GM19397 (cell line): ENCODE results near the gene PMVK.

Experiments used
- ATAC-seq: cut with Tn5 transposase; IDR thresholded peaks from one replicate; pipeline ENCODE4 v1.9.1; 2021; ENCODE audit warnings: mild to moderate bottlenecking, moderate library complexity; ENCODE audit not compliant: unreplicated experiment

PMVK gene

DNA sequence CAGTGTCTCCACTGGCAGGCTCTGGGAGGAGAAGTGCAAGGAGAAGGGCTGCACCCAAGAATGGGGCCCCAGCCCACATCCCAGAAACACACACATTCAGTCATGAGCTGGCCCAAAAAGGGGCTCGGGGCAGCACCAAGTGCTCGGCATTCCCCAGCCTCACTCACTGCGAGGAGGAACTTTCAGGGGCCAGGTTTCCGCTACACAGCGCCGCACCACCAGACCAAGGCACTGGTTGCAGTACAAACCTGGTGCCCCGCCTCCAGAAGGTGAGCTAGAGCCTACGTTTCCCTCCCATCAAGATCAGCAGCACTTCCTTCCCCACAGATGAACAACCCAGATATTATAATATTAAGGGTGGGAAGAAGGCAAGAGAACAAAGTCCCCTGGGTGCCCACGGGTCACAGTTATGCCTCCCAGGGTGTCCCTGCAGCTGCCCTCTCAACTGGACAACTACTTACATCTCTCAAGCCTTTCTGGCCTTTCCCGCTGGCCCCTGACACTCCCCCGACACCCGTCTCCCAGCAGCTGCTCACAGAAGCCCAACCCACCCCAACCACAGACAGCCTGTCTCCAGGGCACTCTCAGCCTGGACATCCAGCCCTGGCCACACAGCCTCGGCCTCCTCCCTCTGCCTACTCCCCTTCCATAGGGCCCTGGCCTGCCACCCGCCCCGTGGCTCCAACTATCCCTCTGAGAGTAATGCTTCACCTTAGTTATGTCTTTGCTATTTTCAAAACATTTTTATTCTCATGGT, 15.6 kb upstream of the PMVK start:
- no peak for ATAC-seq

DNA sequence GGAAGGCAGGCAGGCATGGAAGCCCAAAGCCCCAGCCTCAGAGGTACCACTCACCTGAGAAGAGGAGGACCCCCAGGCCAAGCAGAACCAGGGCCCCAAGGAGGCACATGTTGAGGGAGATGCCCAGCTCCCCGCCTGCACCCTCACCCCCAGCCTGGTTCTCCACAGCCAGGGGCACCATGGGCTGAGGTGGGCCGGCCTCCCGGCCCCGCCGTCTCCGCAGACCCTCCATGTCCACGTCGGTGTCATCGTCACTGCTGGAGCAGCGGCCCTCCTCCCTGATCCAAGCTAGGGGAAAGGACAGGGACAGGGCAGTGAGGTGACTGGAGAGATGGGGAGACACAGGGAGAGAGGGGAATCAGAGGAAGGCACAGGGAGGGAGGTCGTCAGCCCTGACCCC, 11.6 kb upstream of the PMVK start:
- ATAC-seq, result no peak

DNA sequence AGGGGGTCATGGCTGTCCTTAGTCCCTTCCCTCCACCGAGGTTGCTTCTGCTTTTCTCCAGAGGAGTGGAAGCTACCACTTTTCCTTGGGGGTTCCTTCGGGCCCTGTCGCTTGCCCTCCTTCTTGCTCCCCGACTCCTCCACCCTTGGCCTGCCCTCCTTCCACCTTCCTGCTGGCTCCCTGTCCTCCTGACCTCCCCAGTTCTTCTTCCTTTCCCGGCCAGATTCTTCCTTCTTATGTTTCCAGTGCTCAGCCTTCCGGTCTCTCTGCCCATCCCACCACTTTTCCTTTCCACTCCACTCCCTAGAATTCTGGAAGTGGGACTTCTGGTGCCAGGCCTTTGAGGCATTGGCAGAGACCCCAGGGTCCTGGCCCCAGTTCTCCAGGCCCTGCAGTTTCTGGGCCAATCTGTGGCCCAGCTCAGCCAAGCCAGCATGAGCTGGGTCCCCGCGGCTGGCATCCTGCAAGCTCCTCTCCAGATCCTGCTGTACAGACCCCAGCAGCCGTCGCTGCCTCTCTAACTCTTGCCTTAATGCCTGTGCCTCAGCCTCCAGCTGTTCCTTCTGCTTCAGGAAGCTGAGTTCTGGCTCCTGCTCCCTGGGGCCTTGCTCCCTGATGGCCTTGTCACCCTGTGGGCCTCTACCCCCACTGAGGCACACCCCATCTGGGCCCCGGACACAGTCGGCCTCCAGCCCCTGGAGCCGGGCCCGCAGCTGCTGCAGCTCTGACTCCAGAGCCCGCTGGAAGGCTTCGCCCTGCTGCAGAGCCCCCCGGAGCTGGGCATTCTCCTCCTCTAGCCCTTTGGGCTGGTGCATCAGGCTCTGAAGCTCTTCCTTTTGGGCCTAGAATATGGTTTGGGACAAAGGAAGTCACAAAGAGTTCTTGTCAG, 9.7 kb upstream of the PMVK start:
- ATAC-seq, result no peak

DNA sequence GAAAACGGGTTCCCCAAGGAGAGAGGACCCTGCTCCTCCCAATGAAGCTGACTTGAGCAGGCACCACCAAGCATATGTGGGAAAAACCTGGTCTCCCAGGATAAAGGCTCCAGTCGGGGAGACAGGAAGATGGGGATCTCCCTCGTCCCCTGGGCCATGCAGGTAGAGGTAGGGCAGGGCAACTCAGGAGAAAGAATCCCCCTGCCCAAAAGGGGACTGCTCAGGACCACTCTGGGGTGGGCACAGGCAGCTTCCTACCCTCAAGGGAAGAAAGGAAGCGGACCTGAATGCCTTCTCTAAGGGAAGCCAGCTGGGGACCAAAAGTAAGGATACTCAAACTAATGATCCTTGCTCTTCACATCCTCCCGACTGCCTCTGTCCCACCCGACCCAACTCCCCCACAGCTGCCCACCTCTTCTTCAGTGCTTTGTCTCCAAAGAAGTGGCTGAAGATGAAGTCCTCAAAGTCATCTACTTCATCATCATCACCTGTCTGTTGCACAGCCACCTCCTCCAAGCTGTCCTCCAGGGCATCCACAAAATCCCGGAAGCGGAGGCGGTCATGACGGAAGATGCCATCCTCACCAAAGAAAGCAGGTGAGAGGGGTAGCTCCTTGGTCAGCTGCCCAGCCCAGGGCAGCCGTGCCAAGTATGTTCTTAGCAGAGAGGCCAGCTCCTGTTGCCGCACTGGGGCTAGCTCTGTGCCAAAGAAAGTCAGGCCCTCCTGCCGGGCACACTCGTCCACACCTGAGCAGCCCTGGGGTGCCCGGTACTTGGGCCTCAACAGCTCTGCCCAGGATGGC, 8.8 kb upstream of the PMVK start:
- no peak for ATAC-seq

DNA sequence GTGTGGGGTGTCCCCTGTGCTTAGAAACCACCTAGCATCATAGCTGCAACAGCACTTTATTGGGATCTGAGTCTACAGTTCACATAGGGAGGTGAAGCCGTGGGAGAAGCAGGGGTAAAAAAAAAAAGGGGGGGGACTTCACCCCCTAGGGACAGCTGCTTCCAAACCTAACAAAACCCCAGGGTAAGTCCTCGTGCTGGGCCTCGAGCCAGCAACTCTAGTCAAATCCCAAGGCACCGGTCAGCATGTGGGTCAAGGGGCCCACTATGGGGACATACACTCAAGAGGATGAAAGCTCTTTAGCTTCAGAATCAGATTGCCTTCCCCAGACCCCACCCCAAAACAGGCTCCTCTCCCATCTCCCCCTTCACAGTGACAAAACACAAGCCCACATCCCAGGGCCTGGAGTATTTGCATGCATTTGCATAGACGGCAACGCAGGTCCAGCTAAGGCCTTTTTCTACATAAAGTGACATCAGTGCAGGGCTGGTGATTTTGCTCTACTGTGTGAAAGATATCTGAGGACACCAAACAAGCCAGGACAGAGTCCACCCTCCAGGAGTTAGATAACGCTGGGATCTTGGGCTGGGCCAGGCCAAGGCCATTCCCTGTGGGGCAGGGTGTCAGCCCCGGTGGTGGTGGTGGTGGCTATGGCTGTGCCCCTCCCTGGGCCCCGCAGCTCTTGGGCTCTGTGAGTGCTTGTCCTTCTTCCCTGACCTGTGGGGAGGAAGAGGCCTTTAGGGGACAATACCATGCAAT, 8.1 kb upstream of the PMVK start:
- no peak for ATAC-seq

DNA sequence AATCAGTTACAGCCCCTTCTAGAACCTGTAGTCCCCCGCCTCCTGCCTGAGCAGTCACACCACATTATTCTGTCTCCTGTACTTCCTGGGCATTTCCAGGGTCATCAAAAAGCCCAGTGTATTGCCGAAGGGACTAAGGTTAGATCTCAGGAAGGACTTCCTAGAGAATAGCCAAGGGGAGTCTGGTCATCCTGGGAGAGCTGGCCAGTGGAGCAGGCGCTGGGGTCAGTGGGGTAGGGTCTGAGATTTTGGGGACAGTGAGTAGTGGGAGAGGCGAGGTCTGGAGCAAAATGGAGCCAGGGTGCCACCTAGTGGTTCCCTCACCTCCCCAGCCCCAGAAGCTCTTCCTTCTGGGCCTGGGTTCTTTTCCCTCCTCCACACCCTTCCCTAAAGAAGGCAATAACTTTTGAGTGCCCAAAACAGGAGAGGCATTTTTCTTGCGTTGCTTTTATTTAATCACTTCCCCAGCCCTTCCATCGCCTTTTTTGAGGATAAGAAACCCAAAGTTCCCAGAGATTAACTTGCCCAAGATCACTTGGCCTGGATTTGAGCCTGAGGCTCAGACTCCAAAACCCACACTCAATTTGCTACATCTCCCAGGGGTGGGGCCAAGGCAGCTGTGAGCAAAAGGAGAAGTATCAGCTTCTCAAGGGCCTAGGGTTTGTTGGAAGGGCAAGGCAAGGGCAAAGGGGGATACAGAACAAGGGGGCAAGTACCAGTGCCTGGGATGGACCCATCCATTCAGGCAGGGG, 7.3 kb upstream of the PMVK start:
- ATAC-seq, result no peak

DNA sequence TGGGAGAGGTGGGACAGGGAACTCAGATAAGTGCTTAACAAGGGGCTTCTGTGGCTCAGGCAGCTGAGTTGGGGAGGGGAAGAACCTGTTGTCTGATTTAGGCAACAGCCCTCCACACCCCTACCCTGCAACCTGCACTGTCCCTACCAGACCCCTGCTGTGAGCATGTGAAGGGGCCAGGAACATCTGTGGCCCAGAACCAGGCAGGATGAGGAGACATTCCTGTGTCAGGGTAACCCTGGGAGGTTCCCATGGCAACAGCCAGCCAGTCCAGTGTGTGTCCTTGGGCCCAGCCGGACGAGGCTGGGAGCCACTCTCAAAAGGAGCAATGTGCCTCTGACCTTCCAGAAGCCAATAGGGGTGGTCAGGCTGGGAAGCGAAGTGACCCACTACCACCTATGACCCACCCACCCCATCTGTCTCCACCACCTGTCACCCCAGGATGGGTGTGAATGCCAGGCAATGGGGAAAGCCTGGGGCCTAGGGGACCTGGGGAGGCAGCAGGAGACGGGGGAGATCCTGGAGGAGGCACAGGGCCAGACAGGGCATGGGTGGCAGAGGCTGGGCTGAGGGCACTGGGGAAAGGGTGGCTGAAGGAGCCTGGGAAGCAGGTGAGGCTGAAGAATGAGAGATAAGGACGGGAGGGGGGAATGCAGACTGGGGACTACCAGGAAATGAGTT, 5.0 kb upstream of the PMVK start:
- ATAC-seq, result no peak

DNA sequence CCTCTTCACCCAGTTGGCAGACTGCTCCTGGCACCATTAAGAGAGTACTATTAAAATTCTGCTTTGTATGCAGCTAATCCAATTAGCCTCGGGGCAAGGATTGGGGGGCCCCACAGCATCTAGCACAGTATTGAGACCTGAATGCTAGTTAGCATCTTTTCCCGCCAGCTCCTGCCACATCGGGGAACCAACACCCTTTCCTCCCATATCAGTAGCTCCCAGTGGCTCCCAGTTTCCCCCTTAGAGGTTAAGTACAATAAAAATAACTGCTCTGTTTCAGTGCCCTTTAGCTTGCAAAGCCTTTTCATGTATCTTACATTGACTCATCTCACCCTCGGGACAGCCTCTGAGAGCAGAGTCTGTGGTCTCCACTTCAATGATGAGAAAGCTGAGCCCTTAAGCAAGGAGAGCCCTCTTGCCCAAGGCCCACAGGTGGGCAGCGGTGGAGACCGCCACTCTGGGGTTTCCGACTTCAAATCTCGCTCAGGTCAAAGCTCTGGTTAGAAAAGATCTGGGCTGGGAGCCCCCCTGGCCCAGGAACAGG, 4.2 kb upstream of the PMVK start:
- ATAC-seq, result no peak

DNA sequence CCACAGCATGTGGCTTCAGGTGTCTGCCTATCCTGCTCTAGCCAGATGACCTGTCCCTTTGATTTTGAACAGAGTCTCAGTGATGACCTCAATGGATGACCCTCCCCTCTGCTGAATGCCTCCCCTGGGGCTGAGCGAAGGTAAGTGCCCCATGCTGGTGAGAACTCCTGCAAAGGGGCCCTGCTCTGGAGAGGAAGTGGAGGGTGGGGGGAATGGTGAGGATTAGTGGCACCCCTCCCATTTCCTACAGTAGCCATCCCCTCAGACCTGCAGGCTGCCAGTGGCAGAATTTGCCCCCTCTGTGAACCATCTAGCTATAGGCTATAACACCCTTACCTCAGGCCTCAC, 3.7 kb upstream of the PMVK start:
- no peak for ATAC-seq

DNA sequence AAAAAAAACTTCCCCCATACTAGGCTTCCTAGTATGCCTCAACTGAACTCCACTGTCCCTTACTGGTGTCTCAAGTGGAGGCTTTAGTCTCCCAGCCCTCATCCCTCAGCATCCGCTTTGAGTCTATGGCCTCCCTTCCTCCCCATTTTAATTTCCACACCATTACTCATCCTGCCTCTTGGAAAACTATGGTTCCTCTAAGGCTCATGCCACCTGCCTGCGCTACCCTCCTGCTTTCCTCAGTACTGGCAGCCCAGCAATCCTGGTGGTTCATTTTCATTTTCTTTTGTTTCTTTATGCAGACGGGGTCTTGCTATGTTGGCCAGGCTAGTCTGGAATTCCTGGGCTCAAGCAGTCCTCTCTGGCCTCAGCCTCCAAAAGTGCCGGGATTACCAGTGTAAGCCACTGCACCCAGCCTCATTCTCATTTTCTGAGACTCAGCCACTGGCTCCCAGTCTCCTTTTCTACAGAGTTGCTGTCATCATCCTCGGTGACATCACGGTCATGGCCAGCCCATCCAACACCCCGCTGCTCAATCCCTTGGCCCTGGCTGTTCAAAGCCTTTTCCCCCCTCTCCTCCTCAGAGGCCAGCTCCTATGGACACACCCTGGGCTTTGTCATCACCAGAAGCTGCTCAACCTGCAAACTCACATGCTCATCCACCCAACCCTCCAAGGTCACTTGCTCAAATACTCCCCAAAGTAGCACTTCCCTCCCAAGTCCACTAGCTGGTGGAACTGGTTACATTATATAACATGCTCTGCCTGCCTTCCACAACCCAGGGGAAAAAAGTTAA, 2.3 kb upstream of the PMVK start:
- no peak for ATAC-seq

DNA sequence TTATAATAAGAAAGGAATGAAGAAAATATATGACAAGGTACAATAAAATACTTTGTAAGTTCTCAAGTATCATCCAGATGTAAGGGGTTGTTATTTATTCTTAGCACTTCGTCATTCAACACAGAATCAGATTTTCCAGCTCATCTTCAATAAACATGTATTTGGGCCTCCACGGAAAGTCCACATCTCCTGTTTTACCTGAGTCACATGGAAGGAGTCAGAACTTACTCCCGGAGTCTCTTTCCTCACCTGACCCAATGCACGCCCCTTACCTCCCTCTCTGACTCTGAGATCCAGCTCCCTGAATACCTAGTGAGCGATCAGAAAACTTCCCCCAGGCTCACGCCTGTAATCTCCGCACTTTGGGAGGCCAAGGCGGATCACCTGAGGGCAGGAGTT, 1.5 kb upstream of the PMVK start:
- no peak for ATAC-seq

DNA sequence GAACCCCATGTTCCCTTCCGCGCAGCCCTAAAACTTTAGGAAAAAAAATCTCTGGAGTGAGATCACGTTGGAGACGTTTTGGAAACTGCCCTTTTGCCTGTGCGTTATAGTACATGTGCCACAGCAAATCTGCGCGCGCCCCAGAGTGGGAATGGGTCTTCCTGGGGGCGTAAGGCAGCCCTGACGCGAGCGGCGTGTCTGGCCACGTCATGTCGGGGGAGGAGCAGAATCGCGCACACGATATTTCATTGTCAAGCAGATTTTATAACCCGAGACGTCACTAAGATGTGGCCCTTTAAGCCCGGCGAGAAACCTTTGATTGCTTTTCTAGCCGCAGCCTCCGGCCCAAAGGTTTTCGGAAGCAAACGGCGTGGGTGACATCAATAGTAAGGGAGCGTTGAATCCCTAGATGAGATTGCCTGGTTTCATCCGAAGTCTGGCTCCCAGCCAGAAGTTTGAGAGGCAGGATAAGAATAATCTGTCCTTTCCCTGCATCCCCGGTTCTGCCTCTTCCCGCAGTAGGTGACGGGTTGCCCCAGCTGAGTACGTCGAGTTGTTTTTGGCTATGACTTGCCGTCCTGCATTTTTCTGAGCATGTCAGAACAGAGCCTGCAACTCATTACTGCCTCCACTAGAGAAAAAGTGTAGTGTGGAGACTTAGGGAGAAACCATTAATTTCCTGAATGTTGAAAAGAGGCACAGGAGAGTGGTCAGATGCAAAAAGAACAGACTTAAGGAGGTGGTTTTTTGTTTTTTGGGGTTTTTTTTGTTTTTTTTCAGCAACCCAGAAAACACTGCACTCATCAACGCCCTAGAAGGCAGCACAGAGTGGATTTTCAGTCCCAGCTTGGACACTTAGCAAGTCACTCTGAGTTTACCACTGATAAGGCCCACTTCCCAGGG, 817 bp upstream of the PMVK start:
- ATAC-seq, result peak; percentile 66

DNA sequence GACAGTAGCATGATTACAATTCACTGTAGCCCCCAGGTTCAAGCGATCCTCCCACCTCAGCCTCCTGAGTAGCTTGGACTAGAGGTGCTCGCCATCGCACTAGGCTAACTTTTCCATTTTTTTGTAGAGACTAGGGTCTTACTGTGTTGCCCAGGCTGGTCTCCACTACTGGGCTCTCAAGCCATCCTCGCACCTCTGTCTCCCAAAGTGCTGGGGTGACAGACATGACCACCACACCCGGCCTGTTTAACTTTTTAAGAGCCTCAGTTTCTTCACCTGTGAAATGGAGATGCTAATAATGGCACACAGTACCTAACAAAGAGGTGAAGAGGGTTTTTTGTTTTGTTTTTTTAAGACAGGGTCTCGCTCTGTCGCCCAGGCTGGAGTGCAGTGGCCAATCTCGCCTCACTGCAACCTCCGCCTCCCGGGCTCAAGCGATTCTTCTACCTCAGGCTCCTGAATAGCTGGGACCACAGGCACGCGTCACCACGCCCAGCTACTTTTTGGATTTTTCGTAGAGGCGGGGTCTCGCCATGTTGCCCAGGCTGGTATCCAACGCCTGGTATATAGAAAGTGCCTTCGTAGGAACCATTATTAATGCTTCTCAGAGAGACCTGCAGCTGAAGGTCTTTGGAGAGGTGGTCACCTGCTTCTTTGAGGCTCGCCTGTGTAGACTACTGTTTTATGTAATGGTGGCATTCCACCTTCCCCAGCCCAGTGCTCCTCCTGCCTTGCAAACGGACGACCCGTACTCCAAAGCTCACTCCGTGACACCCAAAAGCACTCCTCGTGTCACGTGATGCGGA, 567 bp downstream of the PMVK start:
- ATAC-seq, result no peak

DNA sequence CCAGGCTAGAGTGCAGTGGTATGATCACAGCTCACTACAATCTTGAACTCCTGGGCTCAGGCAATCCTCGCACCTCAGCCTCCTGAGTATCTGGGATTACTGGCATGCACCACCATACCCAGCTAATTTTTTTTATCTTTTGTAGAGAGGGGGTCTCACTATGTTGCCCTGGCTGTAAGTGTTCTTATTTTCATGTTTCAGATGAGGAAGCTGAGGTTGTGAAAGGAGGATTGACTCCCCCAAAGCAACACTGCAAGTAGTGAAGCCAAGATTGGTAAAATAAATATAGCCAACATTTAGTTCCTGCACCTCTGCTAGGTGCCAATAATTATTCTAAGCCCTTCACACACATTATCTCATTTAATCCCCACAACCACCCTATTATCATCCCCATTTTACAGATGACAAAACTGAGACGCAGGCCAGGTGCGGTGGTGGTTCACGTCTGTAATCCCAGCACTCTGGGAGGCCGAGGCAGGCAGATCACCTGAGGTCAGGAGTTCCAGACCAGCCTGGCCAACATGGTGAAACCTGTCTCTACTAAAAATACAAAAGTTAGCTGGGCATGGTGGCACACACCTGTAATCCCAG, 2.1 kb downstream of the PMVK start:
- no peak for ATAC-seq

DNA sequence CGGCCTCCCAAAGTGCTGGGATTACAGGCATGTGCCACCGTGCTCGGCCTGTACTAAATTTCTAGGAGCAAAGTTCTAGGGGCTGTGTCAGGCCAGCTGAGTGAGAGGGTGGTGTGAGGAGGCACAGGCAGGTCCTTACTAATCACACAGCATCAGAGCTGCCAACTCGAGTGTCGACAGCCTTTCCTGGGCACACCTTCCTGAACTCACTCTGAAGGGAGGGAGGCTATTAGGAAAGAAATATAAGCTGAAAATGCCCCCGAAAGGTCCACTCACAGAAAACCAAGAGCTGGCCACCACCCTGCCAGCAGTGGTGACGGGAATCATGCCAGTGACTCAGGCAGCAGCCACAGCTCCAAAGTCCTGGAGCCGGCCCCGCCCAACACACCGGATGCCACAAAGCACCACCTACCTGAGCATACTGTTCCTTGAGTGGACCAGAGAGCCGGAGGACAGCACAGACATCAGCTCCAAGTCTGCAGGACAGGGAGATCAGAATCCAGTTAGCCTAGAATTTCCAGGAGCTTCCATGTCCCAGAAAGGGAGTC, 4.5 kb downstream of the PMVK start:
- ATAC-seq, result no peak

DNA sequence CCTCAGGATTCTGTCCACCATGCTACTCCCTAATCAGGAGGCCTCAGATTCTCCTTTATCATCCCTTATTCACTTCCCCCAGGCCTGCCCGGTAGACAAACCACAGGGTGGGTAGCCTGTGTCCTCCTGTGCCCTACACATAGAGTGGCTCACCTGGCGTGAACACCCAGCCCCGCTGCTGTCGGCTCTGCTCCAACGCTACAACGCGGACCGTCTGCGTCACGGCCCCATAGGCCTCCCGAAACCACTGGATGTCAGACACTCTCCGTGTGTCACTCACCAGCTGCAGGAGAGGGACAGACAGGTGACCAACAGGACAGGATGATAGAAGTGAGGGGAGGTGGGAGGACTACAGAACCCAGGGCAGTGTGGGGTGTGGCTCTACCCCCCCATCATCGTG, 10.3 kb downstream of the PMVK start:
- ATAC-seq, result no peak
